SJCRH30 (cell line): ENCODE measurements around the gene RHBDF1. TPM values are rescaled to one million over a fixed set of nuclear protein-coding genes. Genes with fewer than 3 reads are reported as not detected.
A peak's percentile ranks its signal among the peaks of the same experiment; 100 is the strongest.
"Not testable (repeated sequence)": the region's sequence is repeated elsewhere in the genome, so short reads cannot be mapped to it uniquely, and the experiment has no call there.

ENCODE experiments used
- DNase-seq, 2 experiments: peaks; one replicate each; pipeline ENCODE4 v3.0.0-alpha.2; 2015 to 2020
- H3K27ac ChIP-seq: fragments of 250-450 bp; sonication (Bioruptor Pico); 2 replicates; pipeline ENCODE4 v1.5.1; 2020; ENCODE audit warnings: mild to moderate bottlenecking, moderate library complexity
- H3K27me3 ChIP-seq: fragments of 250-450 bp; sonication (Bioruptor Pico); 2 replicates; pipeline ENCODE4 v1.5.1; 2020; ENCODE audit warnings: mild to moderate bottlenecking, moderate library complexity
- H3K36me3 ChIP-seq: fragments of 250-450 bp; sonication (Bioruptor Pico); 2 replicates; pipeline ENCODE4 v1.5.1; 2020; ENCODE audit warnings: mild to moderate bottlenecking, moderate library complexity
- H3K4me1 ChIP-seq: fragments of 250-450 bp; sonication (Bioruptor Pico); 2 replicates; pipeline ENCODE4 v1.5.1; 2020; ENCODE audit warnings: mild to moderate bottlenecking, moderate library complexity
- H3K4me3 ChIP-seq: fragments of 250-450 bp; sonication (Bioruptor Pico); 2 replicates; pipeline ENCODE4 v1.5.1; 2020; ENCODE audit warnings: mild to moderate bottlenecking, moderate library complexity
- H3K9me3 ChIP-seq: fragments of 250-450 bp; sonication (Bioruptor Pico); replicated peaks from 2 replicates; pipeline ENCODE4 v1.5.1; 2020; ENCODE audit warnings: mild to moderate bottlenecking, moderate library complexity
- total RNA-seq: library from RNA; depleted of rRNA; stranded (reverse); fragments of >200 nt; shearing (Covaris generic); gene quantifications from 2 replicates; pipeline ENCODE4 v1.2.3, GENCODE V29; 2014

The RHBDF1 gene
- total RNA-seq, 1 experiment from 2014 or later, result 25.3 TPM

GRCh38 chr16:60929-61878 lies 11.2 kb downstream of the RHBDF1 start:
- Histone ChIP-seq H3K36me3 (peaks cover 18% of the 10 kb centered on the region), H3K4me3 (no peak overlapping the region), H3K27ac (no peak overlapping the region), H3K27me3 (no peaks in the 10 kb centered on the region), H3K9me3 (no peaks in the 10 kb centered on the region), H3K4me1 (peaks cover 8% of the 10 kb centered on the region; the same call in 1 of the 2 replicates)
- no peak for DNase-seq

GRCh38 chr16:60166-60565 lies 12.3 kb downstream of the RHBDF1 start:
- no peak for DNase-seq
- Histone ChIP-seq H3K27me3 (no peaks in the 10 kb centered on the region), H3K4me1 (peaks cover under 1% of the 10 kb centered on the region; the same call in 1 of the 2 replicates), H3K27ac (no peak overlapping the region), H3K4me3 (no peak overlapping the region), H3K36me3 (peaks cover 24% of the 10 kb centered on the region), H3K9me3 (no peaks in the 10 kb centered on the region)

GRCh38 chr16:59440-60059 lies 12.9 kb downstream of the RHBDF1 start:
- Histone ChIP-seq H3K4me3 (no peak overlapping the region), H3K36me3 (peaks cover 26% of the 10 kb centered on the region), H3K4me1 (no peaks in the 10 kb centered on the region), H3K9me3 (no peaks in the 10 kb centered on the region), H3K27ac (no peak overlapping the region), H3K27me3 (no peaks in the 10 kb centered on the region)
- no peak for DNase-seq

- Histone ChIP-seq H3K4me3 (no peak overlapping the region), H3K27ac (no peak overlapping the region), H3K9me3 (no peaks in the 10 kb centered on the region), H3K36me3 (peaks cover 26% of the 10 kb centered on the region), H3K27me3 (no peaks in the 10 kb centered on the region), H3K4me1 (no peaks in the 10 kb centered on the region)
- DNase-seq, result no peak
These were observed 13.7 kb downstream of the RHBDF1 start for GRCh38 chr16:58491-59439.

GRCh38 chr16:57711-58110 lies 14.7 kb downstream of the RHBDF1 start:
- Histone ChIP-seq H3K9me3 (no peaks in the 10 kb centered on the region), H3K27ac (no peak overlapping the region), H3K4me1 (no peaks in the 10 kb centered on the region), H3K4me3 (no peak overlapping the region), H3K27me3 (no peaks in the 10 kb centered on the region), H3K36me3 (peaks cover 26% of the 10 kb centered on the region)
- DNase-seq, result no peak

GRCh38 chr16:56231-56927 lies 16.1 kb downstream of the RHBDF1 start:
- DNase-seq, result no peak
- no peaks in the 10 kb centered on the region for H3K9me3 ChIP-seq
- peaks cover 28% of the 10 kb centered on the region for H3K36me3 ChIP-seq
- no peaks in the 10 kb centered on the region for H3K27me3 ChIP-seq
- H3K27ac ChIP-seq, result no peak overlapping the region
- no peaks in the 10 kb centered on the region for H3K4me1 ChIP-seq
- no peak overlapping the region for H3K4me3 ChIP-seq

- H3K27me3 ChIP-seq, result no peaks in the 10 kb centered on the region
- H3K27ac ChIP-seq, result no peak overlapping the region
- H3K9me3 ChIP-seq, result no peaks in the 10 kb centered on the region
- DNase-seq, result no peak
- no peak overlapping the region for H3K4me3 ChIP-seq
- no peaks in the 10 kb centered on the region for H3K4me1 ChIP-seq
- H3K36me3 ChIP-seq, result peaks cover 35% of the 10 kb centered on the region
These were observed 16.8 kb downstream of the RHBDF1 start for GRCh38 chr16:55571-56136.

GRCh38 chr16:54237-54581 lies 18.2 kb downstream of the RHBDF1 start:
- Histone ChIP-seq H3K27me3 (no peaks in the 10 kb centered on the region), H3K9me3 (no peaks in the 10 kb centered on the region), H3K27ac (peak overlapping the region; percentile 30), H3K4me3 (peak overlapping the region; percentile 79), H3K36me3 (peaks cover 37% of the 10 kb centered on the region), H3K4me1 (no peaks in the 10 kb centered on the region)
- DNase-seq, result no peak

GRCh38 chr16:53346-54236 lies 18.8 kb downstream of the RHBDF1 start, which contains the start of the genes POLR3K and SNRNP25:
TSS of gene POLR3K (minus strand) at chr16:53608. CDS start at chr16:53586, 22 bp downstream.
TSS of gene SNRNP25 (plus strand) at chr16:53828. CDS start at chr16:54017, 189 bp downstream.
- Histone ChIP-seq H3K27ac (peak within 1 kb of the TSS; percentile 59), H3K36me3 (peaks cover 39% of the 10 kb centered on the region), H3K9me3 (no peaks in the 10 kb centered on the region), H3K27me3 (no peaks in the 10 kb centered on the region), H3K4me3 (peak within 1 kb of the TSS; percentile 79), H3K4me1 (no peaks in the 10 kb centered on the region)
- peak; percentile 98 to 99 for DNase-seq

GRCh38 chr16:50769-51591 lies 21.5 kb downstream of the RHBDF1 start:
- Histone ChIP-seq H3K36me3 (peaks cover 45% of the 10 kb centered on the region), H3K27me3 (no peaks in the 10 kb centered on the region), H3K27ac (no peak overlapping the region), H3K4me3 (no peak overlapping the region), H3K9me3 (no peaks in the 10 kb centered on the region), H3K4me1 (no peaks in the 10 kb centered on the region)
- DNase-seq, result no peak

- no peaks in the 10 kb centered on the region for H3K9me3 ChIP-seq
- H3K4me3 ChIP-seq, result no peak overlapping the region
- DNase-seq, result no peak
- H3K36me3 ChIP-seq, result peaks cover 60% of the 10 kb centered on the region
- H3K27ac ChIP-seq, result no peak overlapping the region
- H3K4me1 ChIP-seq, result no peaks in the 10 kb centered on the region
- no peaks in the 10 kb centered on the region for H3K27me3 ChIP-seq
These were observed 25.2 kb downstream of the RHBDF1 start for GRCh38 chr16:47234-47633.

GRCh38 chr16:46510-46909 lies 25.9 kb downstream of the RHBDF1 start:
- H3K36me3 ChIP-seq, result peaks cover 60% of the 10 kb centered on the region
- not testable (repeated sequence) for DNase-seq, H3K27me3 ChIP-seq, H3K4me3 ChIP-seq, H3K27ac ChIP-seq, H3K9me3 ChIP-seq, H3K4me1 ChIP-seq
